ENCODE results near the gene ZDHHC14. TPM values are rescaled to one million over a fixed set of nuclear protein-coding genes. Genes with fewer than 3 reads are reported as not detected.

ZDHHC14 gene
- total RNA-seq, 1 experiment from 2014 or later, result 3.2 TPM

DNA sequence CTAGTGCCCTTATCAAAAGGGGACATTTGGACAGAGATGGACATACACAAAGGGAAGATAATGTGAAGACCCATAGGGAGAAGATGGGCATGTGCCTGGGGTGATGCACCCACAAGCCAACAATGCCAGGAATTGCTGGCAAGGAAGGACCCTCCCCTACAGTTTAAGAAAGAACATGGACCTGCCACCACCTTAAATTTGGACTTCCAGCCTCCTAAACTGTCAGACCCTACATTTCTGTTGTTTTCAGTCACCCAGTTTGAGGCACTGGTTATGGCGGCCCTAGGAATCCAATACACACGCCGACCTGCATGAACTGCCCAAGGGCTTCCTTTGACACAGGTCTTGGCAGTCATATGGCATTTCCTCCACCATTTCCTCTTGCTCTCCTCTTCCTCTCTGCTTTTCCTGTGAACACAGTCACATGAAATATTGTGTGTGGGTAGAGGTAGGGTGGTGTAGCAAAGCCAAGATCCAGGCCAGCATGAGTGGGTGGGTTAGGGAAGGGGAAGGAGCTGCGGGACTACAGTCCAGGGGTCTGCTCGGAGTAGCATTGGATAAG is 115.6 kb downstream of the ZDHHC14 start:
- Mint-ChIP-seq H3K27ac (ENCODE audit: low read depth, unreplicated experiment) (no peak overlapping the region), H3K4me3 (ENCODE audit: unreplicated experiment) (no peak overlapping the region), H3K36me3 (ENCODE audit: insufficient read depth, unreplicated experiment) (no peaks in the 10 kb centered on the region), H3K9me3 (ENCODE audit: unreplicated experiment) (peaks cover 8% of the 10 kb centered on the region), H3K4me1 (ENCODE audit: insufficient read depth, unreplicated experiment) (no peaks in the 10 kb centered on the region), H3K27me3 (ENCODE audit: insufficient read depth, unreplicated experiment) (no peaks in the 10 kb centered on the region)
- intact Hi-C loops (cut with micrococcal nuclease), result no loop called here
- TF ChIP-seq, protein P1, sequence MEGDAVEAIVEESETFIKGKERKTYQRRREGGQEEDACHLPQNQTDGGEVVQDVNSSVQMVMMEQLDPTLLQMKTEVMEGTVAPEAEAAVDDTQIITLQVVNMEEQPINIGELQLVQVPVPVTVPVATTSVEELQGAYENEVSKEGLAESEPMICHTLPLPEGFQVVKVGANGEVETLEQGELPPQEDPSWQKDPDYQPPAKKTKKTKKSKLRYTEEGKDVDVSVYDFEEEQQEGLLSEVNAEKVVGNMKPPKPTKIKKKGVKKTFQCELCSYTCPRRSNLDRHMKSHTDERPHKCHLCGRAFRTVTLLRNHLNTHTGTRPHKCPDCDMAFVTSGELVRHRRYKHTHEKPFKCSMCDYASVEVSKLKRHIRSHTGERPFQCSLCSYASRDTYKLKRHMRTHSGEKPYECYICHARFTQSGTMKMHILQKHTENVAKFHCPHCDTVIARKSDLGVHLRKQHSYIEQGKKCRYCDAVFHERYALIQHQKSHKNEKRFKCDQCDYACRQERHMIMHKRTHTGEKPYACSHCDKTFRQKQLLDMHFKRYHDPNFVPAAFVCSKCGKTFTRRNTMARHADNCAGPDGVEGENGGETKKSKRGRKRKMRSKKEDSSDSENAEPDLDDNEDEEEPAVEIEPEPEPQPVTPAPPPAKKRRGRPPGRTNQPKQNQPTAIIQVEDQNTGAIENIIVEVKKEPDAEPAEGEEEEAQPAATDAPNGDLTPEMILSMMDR (IDR thresholded peaks at IDR 0.05; ENCODE audit: unreplicated experiment), result no peak
- ChIA-PET POLR2A (interaction anchor here (0.6 kb wide), 1 partner anchor 46 kb away, joined by 4 read pairs; no protein-coding TSS in a partner anchor), CTCF (interaction anchor here (0.6 kb wide), 1 partner anchor 84 kb away, joined by 4 read pairs; no protein-coding TSS in a partner anchor)
- BruUV-seq (replicated peaks), result no TSS peak
- DNase-seq (ENCODE audit: unreplicated experiment), result no peak

DNA sequence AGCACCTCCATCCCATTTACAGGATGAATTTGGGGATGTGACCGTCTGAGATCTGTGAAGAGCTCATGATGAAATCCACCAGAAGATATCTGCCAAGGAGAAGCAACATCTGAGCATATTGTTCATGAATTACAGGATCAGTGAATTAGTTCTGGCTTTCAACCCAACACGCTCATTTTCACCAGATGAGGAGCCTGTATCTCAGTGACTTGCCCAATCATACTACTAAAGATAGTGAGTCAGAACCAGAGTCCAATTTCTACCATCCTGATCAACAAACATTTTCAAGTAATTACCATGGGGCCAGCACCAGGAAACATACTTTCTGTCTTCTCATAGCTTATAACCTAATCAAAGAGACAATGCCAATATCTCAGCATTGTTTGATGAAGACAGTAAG is 116.6 kb downstream of the ZDHHC14 start:
- Mint-ChIP-seq H3K36me3 (ENCODE audit: insufficient read depth, unreplicated experiment) (no peaks in the 10 kb centered on the region), H3K4me1 (ENCODE audit: insufficient read depth, unreplicated experiment) (no peaks in the 10 kb centered on the region), H3K4me3 (ENCODE audit: unreplicated experiment) (no peak overlapping the region), H3K27me3 (ENCODE audit: insufficient read depth, unreplicated experiment) (no peaks in the 10 kb centered on the region), H3K9me3 (ENCODE audit: unreplicated experiment) (peaks cover 8% of the 10 kb centered on the region), H3K27ac (ENCODE audit: low read depth, unreplicated experiment) (no peak overlapping the region)
- no TSS peak for BruUV-seq (replicated peaks)
- CTCF ChIA-PET, result no interaction called here
- intact Hi-C loops (cut with micrococcal nuclease), result no loop called here
- POLR2A ChIA-PET, result no interaction called here
- TF ChIP-seq, protein P1 (IDR thresholded peaks at IDR 0.05; ENCODE audit: unreplicated experiment), result no peak
- no peak for DNase-seq (ENCODE audit: unreplicated experiment)

DNA sequence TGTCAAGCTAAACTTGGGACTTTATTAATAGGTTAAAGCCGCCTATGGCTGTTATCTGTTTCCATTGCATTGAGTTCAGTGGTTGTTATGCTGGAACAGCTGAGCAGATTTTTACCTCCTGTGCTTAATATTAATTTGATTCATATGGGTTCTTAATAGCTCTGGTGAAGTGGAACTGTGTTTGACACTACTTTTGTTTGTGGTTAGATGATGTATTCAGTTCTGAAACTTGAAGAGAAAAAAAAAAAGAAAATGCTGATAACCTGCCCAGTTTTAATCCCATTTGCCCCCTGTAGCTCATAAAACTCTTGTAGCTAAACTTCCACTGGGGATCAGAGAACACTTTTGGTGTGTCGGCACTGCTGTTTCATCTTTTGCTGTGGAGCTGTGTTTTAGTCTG is 117.8 kb downstream of the ZDHHC14 start:
- CTCF ChIA-PET, result no interaction called here
- Mint-ChIP-seq H3K36me3 (ENCODE audit: insufficient read depth, unreplicated experiment) (no peaks in the 10 kb centered on the region), H3K9me3 (ENCODE audit: unreplicated experiment) (peaks cover 8% of the 10 kb centered on the region), H3K4me3 (ENCODE audit: unreplicated experiment) (no peak overlapping the region), H3K4me1 (ENCODE audit: insufficient read depth, unreplicated experiment) (no peaks in the 10 kb centered on the region), H3K27me3 (ENCODE audit: insufficient read depth, unreplicated experiment) (no peaks in the 10 kb centered on the region), H3K27ac (ENCODE audit: low read depth, unreplicated experiment) (no peak overlapping the region)
- DNase-seq (ENCODE audit: unreplicated experiment), result no peak
- TF ChIP-seq, protein P1 (IDR thresholded peaks at IDR 0.05; ENCODE audit: unreplicated experiment), result no peak
- POLR2A ChIA-PET, result no interaction called here
- BruUV-seq (replicated peaks), result no TSS peak
- intact Hi-C loops (cut with micrococcal nuclease), result no loop called here

DNA sequence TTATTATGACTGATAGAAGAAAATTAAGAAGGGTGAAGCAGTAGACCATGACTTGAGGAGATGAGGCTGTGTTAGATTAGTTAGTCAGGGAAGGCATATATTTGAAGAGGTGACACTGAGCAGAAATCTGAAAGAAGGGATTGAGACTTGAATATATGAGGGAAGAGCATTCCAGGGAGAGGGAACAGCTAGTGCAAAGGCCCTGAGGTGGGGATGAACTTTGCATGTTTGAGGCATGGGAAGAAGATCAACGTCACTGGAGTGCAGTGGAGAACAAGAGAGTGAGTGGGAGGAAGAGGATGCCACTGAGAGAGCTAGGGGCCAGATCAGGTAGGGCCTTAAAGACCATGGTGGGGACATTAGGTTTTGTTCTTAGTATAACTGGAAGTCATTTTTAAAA is 119.0 kb downstream of the ZDHHC14 start:
- BruUV-seq (replicated peaks), result no TSS peak
- intact Hi-C loops (cut with micrococcal nuclease), result no loop called here
- no peaks in the 10 kb centered on the region for H3K27me3 Mint-ChIP-seq (ENCODE audit: insufficient read depth, unreplicated experiment)

More for the DNA sequence above, 119.0 kb downstream of the ZDHHC14 start:
- no peak for DNase-seq (ENCODE audit: unreplicated experiment)
- H3K4me1 Mint-ChIP-seq (ENCODE audit: insufficient read depth, unreplicated experiment), result no peaks in the 10 kb centered on the region
- CTCF ChIA-PET, result no interaction called here
- peaks cover 11% of the 10 kb centered on the region for H3K9me3 Mint-ChIP-seq (ENCODE audit: unreplicated experiment)
- TF ChIP-seq, protein P1 (IDR thresholded peaks at IDR 0.05; ENCODE audit: unreplicated experiment), result no peak
- H3K27ac Mint-ChIP-seq (ENCODE audit: low read depth, unreplicated experiment), result no peak overlapping the region
- H3K4me3 Mint-ChIP-seq (ENCODE audit: unreplicated experiment), result no peak overlapping the region
- POLR2A ChIA-PET, result no interaction called here
- H3K36me3 Mint-ChIP-seq (ENCODE audit: insufficient read depth, unreplicated experiment), result no peaks in the 10 kb centered on the region

All from MCF 10A (cell line).